DND-41 (cell line): ENCODE measurements around the gene LRRC46.

Experiments
- ATAC-seq: fragments of 200-7000 bp; cut with Tn5 transposase; 3 replicates; pipeline ENCODE4 v1.9.1; 2021; ENCODE audit warnings: low read depth; ENCODE audit not compliant: insufficient read depth
- DNase-seq: peaks from one replicate; pipeline ENCODE4 v3.0.0-alpha.2; 2020
- H2AFZ ChIP-seq: 2 replicates; pipeline ENCODE4 v1.6.0; 2012; ENCODE audit warnings: low read depth, low read length
- H3K27ac ChIP-seq: 2 replicates; pipeline ENCODE4 v1.5.1; 2012; ENCODE audit warnings: low read length, inconsistent platforms
- H3K27me3 ChIP-seq: fragments of 200-600 bp; sonication (generic); 2 replicates; pipeline ENCODE4 v1.6.0; 2012; ENCODE audit warnings: low read length, mild to moderate bottlenecking, inconsistent platforms; ENCODE audit not compliant: insufficient read depth, poor library complexity
- H3K36me3 ChIP-seq: 2 replicates; pipeline ENCODE4 v1.5.1; 2012; ENCODE audit warnings: low read length, inconsistent platforms; ENCODE audit not compliant: insufficient read depth
- H3K4me1 ChIP-seq: 2 replicates; pipeline ENCODE4 v1.5.1; 2012; ENCODE audit warnings: mild to moderate bottlenecking, low read length; ENCODE audit not compliant: insufficient read depth
- H3K4me2 ChIP-seq: 2 replicates; pipeline ENCODE4 v1.6.0; 2012; ENCODE audit warnings: mild to moderate bottlenecking, moderate library complexity, low read length, inconsistent platforms; ENCODE audit not compliant: insufficient read depth
- H3K4me3 ChIP-seq, 2 experiments: fragments of 200-600 bp in 1 of 2; shearing (Covaris generic) in 1 of 2; 2 replicates each; pipeline ENCODE4 v1.5.1; 2012 to 2016; ENCODE audit warnings: inconsistent platforms in 2 of 2, low read length in 2 of 2, mild to moderate bottlenecking in 2 of 2, low read depth in 1 of 2, moderate library complexity in 1 of 2
- H3K79me2 ChIP-seq: 2 replicates; pipeline ENCODE4 v1.6.0; 2012; ENCODE audit warnings: low read length, inconsistent platforms; ENCODE audit not compliant: insufficient read depth
- H3K9ac ChIP-seq: 2 replicates; pipeline ENCODE4 v1.6.0; 2012; ENCODE audit warnings: low read depth, mild to moderate bottlenecking, inconsistent platforms, low read length, moderate library complexity
- H3K9me3 ChIP-seq: 2 replicates; pipeline ENCODE4 v1.5.1; 2012; ENCODE audit warnings: low read length, moderate library complexity, mild to moderate bottlenecking, inconsistent platforms; ENCODE audit not compliant: insufficient read depth, severe bottlenecking
- H4K20me1 ChIP-seq: 2 replicates; pipeline ENCODE4 v1.6.0; 2012; ENCODE audit warnings: low read length; ENCODE audit not compliant: insufficient read depth
- CTCF ChIP-seq: IDR thresholded peaks from 2 replicates; pipeline ENCODE4 v1.5.1; 2012; ENCODE audit warnings: borderline replicate concordance, low read length, moderate library complexity, mild to moderate bottlenecking; ENCODE audit not compliant: poor library complexity, severe bottlenecking; ENCODE audit errors: extremely low read depth
- EZH2 ChIP-seq: IDR thresholded peaks from 3 replicates; pipeline ENCODE4 v1.6.1; 2012; ENCODE audit warnings: borderline replicate concordance, low read depth, mild to moderate bottlenecking, moderate library complexity, low read length, inconsistent platforms; ENCODE audit not compliant: severe bottlenecking

The LRRC46 gene

GRCh38 chr17:47802341-47803022 is 29.0 kb upstream of the LRRC46 start:
- Histone ChIP-seq H3K79me2 (no peaks in the 10 kb centered on the region), H4K20me1 (peaks cover 4% of the 10 kb centered on the region; the same call in 1 of the 2 replicates), H3K36me3 (peaks cover 8% of the 10 kb centered on the region), H3K27ac (no peak overlapping the region), H3K4me2 (no peak overlapping the region), H3K9me3 (no peaks in the 10 kb centered on the region), H3K4me1 (no peaks in the 10 kb centered on the region), H2AFZ (no peak overlapping the region), H3K9ac (no peak overlapping the region), H3K4me3 (no peak overlapping the region), H3K27me3 (no peaks in the 10 kb centered on the region)
- TF ChIP-seq EZH2, result no peak
- peak; percentile 73 for TF ChIP-seq CTCF
- DNase-seq (peak; percentile 61), ATAC-seq (peak; percentile 92)

GRCh38 chr17:47803201-47803600 is 28.3 kb upstream of the LRRC46 start:
- no peak overlapping the region for H3K4me2 ChIP-seq
- TF ChIP-seq EZH2 (no peak), CTCF (no peak)
- H3K9me3 ChIP-seq, result no peaks in the 10 kb centered on the region
- no peak overlapping the region for H3K27ac ChIP-seq
- no peaks in the 10 kb centered on the region for H3K27me3 ChIP-seq
- ATAC-seq (no peak), DNase-seq (no peak)
- peaks cover 14% of the 10 kb centered on the region for H3K36me3 ChIP-seq
- H2AFZ ChIP-seq, result no peak overlapping the region
- H3K79me2 ChIP-seq, result no peaks in the 10 kb centered on the region
- no peak overlapping the region for H3K9ac ChIP-seq
- H4K20me1 ChIP-seq, result peaks cover 4% of the 10 kb centered on the region; the same call in 1 of the 2 replicates
- H3K4me1 ChIP-seq, result no peaks in the 10 kb centered on the region
- H3K4me3 ChIP-seq, result no peak overlapping the region

- H3K36me3 ChIP-seq, result peaks cover 20% of the 10 kb centered on the region
- TF ChIP-seq CTCF (no peak), EZH2 (no peak)
- no peaks in the 10 kb centered on the region for H3K79me2 ChIP-seq
- no peak overlapping the region for H2AFZ ChIP-seq
- H4K20me1 ChIP-seq, result peaks cover 4% of the 10 kb centered on the region; the same call in 1 of the 2 replicates
- no peak overlapping the region for H3K9ac ChIP-seq
- no peak for DNase-seq
- H3K27me3 ChIP-seq, result no peaks in the 10 kb centered on the region
- ATAC-seq, result no peak
- H3K4me1 ChIP-seq, result no peaks in the 10 kb centered on the region
- H3K27ac ChIP-seq, result no peak overlapping the region
- no peak overlapping the region for H3K4me2 ChIP-seq
- H3K4me3 ChIP-seq, result no peak overlapping the region
- no peaks in the 10 kb centered on the region for H3K9me3 ChIP-seq
Measured at GRCh38 chr17:47803751-47804150, 27.7 kb upstream of the LRRC46 start.
